ENCODE measurements around the gene FBXW9.
"Not testable (repeated sequence)": the region's sequence is repeated elsewhere in the genome, so short reads cannot be mapped to it uniquely, and the experiment has no call there.

The FBXW9 gene

DNA sequence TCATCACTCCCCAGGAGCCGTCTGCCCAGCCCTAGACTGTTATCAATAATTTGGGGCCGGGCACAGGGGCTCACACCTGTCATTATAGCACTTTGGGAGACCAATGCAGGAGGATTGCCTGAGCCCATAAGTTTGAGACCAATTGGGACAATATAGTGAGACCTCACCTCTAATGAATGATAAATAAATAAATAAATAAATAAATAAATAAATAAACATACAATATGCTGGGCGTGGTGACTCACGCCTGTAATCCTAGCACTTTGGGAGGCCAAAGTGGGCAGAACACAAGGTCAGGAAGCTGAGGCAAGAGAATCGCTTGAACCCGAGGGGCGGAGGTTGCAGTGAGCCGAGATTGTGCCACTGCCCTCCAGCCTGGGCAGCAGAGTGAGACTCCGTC, 16.9 kb upstream of the FBXW9 start:
- DNase-seq: not testable (repeated sequence)

DNA sequence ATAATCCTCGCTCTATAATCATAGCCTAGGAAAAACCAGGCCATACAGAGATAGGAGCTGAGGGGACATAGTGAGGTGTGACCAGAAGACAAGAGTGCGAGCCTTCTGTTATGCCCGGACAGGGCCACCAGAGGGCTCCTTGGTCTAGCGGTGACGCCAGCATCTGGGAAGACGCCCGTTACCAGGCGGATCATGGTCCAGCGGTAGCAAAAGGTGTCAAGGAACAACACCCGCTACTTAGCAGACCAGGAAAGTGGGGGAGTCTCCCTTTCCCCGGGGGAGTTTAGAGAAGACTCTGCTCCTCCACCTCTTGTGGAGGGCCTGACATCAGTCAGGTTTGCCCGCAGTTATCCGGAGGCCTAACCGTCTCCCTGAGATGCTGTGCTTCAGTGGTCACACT, 15.6 kb upstream of the FBXW9 start:
- not testable (repeated sequence) for DNase-seq

DNA sequence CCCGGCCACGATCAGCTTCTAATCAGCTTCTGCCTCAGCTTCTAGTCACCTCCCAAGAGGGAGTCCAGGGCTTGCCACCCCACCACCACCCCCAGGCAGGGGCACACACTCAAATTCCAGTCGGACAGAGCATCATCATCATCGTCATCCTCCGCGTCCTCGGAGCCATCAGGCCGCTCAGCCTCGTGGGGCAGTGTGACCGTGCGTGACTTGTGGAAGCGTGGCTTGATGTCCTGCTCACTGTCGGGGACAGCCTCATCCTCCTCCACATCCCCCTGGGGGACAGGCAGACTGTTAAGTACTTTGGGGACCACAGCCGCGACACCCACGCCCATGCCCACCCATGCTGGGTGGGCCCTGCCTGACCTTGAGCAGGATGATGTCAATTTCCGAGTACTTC, 14.8 kb upstream of the FBXW9 start:
- no peak for DNase-seq

DNA sequence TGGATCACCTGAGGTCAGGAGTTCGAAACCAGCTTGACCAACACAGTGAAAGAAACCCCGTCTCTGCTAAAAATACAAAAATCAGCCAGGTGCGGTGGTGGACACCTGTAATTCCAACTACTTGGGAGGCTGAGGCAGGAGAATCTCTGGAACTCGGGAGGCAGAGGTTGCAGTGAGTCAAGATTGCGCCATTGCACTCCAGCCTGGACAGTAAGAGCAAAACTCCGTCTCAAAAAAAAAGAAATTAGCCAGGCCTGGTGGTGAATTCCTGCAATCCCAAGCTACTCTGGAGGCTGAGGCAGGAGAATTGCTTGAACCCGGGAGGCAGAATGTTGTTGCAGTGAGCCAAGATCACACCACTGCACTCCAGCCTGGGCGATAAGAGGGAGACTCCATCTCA, 12.2 kb upstream of the FBXW9 start:
- no peak for DNase-seq

DNA sequence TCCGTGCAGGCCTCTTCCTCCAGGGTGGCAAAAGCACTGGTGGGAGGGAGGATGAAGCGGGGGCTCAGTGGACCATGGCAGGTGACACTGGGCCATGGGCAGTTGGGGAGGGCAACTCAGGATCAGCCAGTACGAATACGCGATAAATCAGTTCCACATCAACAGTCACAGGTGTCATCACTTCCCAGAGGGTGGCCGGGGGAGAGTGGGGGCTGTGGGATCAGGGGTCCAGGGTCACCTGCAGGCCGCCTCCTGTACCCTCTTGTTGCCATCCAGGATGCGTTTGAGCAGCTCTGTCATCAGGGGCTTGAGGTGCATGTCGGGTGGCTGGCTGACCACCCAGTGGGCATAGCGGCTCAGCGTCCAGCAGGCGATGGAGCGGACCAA, 9.9 kb upstream of the FBXW9 start:
- DNase-seq: no peak

DNA sequence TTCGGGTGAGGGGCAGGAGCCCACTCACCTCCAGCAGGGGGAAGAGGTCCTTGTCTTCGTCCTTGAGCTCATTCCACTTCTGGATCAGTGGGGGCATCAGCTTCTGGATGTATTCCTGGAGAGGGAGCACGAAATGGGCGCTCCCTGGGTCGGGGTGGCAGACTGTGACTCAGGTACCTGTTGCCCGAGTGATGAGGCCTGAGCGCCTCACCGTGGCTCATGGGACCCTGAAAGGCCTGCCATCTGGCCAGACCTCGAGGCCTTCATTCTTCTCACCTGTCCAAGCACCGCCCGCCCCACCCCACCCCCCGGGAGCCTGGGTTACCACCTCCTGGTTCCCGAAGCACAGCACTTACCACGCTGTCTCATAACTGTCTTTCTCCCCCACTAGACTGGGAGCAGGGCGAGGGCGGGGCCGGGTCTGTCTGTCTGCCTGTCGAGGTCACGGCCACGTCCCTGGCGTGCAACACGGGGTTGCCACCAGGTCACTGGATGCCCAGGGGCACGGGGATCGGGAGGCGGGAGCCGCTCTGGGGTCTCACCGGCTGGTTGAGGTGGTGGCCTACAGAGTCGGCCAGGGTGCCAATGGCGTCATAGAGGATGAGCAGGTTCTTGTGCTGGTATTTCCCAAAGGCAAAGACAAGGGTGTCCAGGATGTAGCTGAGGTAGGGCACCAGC, 9.4 kb upstream of the FBXW9 start:
- DNase-seq: no peak

DNA sequence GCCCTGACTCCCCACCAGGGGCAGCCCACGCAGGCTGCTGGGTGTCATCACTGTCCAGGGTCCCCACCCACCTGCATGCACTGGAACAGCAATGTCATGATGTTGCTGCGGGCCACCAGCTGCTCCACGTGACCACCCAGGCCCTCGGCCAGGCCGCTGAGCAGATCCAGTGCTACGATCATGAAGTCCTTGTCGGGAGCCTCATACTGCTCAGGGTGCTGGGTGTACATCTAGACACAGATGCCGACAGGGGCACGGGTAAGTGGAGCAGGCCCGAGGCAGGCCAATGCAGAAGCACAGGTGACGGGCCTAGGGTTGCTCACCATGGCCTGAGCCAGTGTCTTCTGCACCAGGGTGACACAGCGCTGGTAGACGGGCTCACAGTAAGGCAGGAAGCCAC, 8.7 kb upstream of the FBXW9 start:
- no peak for DNase-seq

DNA sequence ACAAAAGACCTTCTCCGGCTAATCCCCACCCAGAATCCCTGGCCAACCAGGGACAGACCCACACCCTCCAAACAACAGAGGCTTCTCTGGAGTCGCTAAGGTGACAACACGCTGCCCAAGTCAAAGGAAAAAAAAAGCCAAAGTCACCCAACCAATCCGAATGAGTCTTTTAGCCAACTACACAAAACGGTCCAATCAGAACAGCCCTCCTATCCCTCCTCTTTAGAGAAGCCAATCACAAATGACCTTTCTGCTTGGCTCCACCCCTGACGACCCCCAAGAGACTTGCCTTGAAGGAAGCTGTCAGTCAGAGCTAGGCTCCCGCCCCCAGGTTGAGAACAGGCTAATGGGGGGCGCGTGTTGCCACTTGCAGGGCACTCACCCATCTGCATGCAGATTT, 6.6 kb upstream of the FBXW9 start:
- DNase-seq: no peak

DNA sequence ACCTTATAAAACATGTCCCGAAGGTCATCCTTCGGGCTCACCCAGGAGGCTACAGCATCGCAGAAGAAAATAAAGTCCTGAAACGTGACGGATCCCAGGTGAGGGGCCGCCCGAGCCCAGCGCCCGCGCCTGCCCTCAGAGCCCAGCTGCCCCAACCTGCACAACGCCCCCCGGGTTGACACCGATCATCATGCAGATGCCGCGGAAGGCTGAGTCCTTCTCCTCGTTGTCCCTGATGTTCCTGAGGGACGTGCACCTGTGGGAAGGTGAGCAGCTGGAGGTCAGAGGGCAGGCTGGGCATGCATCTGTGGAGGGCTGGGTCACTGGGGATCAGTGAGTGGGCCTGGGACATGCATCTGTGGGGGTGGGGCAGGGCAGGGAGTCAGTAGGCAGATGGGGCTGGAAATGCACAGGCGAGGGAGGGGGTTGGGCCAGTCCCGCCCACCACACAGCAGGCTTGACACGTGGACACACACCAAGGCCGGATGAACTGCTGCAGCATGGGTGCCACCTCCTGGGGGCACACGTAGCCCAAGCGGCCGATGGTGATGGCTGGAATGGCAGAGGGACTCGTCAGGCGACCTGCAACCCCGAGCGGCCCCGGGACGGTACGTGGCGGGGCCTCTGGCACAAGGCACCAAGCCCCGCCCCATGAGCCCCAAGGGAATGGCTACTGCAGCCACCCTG, 5.3 kb upstream of the FBXW9 start:
- DNase-seq: no peak

DNA sequence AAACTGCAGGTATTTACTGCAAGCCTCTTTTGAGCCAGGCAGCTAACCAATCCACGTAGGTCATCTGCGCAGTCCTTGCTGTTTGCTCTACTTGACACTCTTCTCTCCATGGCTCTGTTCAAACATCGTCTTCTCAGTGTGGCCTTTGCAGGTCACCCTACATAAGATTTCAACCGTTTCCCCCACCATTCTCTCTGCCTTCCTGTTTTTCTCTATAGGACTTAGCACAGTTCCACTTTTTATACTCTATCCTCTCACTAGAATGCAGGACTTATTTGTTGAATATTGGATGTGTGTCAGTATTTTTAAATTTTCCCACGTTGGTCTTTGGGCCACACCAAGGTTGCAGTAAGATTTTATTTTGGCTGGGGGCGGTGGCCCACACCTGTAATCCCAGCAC, 1.7 kb upstream of the FBXW9 start:
- DNase-seq: no peak

DNA sequence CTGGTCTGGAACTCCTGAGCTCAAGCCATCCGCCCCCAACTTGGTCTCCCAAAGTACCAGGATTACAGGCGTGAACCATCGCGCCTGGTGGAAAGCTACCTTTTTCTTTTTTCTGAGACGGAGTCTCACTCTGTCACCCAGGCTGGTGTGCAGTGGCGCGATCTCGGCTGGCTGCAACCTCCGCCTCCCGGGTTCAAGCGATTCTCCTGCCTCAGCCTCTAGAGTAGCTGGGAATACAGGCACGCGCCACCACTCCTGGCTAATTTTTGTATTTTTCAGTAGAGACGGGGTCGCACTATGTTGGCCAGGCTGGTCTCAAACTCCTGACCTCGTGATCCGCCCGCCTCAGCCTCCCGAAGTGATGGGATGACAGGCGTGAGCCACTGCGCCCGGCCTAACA, 994 bp upstream of the FBXW9 start:
- DNase-seq: not testable (repeated sequence)

DNA sequence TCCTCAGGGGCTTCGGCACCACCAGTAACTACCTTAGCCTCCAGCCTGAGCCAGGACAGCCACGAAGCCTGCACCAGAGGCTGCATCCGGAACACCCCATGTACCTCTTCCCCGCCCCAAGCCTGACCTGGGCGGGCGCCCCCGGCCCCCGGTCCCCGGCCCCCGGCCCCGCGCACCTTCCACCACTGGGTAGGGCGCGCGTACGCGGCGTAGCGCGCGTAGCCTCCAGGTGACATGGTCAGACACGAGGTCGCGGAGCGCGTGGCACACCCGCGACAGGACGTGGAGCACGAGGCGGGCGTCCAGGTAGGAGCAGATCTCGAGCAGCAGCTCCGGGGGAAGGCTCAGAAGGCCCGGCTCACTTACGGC, 450 bp downstream of the FBXW9 start:
- DNase-seq: no peak

DNA sequence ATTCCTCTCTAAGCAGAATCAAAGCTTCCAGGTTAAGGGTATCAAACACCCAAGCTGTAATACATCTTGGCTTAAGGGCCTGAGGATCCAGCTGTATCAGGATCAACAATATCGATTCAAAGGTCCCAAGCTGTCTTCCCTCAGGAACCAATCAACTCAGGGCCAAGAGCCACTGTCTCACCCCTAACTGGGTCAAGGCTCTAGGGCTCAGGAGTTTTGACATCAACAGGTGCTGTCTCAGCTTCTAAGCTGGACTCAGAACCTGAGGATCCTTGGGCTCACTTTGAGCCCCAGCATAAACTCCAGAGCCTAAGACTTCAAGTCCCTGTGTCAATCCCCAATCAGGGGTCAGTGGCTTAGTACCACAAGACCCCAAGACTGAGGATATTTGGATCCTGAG, 917 bp downstream of the FBXW9 start:
- DNase-seq: no peak

DNA sequence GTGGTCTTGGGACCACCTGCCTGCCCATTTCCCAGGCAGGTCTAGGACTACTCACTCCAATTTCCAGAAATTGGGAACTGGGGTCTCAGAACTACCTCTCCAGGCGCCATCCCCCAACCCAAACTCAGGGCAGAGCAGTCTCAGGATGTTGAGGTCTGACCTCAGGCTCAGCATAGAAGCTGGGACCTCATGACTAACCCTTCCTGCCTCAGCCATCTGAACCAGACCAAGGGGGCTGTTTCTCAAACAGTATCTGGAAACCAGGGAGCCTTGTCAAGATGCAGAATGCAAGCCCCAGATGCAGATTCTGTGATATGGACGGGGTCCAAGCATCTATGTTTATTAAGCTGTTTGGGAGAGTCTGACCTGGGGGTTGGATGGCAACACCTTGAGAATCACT, 1.3 kb downstream of the FBXW9 start:
- peak; percentile 34 for DNase-seq

DNA sequence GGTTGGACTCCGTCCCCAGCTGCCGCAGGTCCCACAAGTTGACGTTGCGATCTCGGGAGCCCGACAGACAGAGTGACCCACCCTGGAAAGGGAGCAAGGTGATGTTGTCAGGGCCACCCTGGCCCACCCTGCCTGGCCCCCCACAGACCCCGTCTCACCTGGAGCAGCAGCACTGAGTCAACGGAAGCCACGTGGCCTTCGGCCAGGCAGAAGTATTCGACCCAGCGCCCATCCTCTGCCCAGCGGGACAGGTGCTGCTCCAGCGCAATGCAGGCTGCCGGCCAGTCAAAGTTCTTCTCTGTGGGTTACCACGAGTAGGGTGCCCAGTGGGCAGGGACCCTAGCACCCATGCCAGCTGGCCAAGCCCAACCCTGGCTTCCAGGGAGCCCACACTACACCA, 1.8 kb downstream of the FBXW9 start:
- no peak for DNase-seq

DNA sequence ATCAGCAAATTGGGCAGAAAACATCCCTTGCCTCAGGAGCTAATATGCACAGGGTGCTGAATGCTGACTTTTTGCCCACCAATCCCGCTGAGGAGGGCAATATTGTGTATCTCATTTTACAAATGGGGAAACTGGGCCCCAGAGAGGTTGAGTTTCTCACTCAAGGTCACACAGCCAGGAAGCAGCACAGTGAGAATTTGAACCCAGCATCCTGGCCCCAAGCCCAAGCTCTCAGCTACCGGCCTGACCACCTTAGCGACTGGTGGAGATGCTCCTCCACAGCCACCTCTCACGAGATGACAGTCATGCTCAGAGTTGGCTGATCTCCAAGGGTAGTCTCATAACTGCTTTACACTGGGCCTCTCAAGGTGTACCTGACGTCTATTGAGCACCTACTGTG, 3.5 kb downstream of the FBXW9 start:
- DNase-seq: no peak

DNA sequence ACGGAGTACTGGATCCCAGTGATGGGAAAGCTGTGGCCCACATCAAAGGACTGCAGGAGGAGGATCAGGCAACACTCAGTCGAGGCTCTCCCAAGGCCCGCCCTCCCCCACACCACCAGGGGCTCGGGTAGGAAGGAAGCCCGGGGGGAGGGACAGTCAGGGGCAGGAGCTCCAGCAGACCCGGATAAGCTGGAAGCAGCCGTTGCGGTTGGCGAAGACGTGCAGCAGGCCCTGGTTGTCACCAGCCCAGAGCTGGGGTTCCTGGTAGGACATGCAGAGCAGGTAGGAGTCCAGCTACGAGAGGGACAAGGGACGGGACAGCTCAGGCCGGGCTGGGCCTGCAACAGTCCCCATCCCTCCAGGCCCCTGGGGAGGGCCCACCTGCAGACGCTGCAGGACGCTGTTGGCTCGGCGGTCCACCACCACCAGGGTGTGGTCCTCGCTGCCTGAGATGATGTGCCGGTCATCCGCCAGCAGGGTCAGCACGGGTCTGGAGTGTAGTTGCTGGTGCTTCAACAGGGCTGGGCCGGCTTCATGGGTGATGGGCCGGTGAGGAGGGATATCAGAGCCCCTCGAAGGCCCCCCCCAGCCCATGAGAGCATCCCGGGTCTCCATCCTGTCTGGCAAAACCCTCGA, 6.7 kb downstream of the FBXW9 start:
- no peak for DNase-seq

DNA sequence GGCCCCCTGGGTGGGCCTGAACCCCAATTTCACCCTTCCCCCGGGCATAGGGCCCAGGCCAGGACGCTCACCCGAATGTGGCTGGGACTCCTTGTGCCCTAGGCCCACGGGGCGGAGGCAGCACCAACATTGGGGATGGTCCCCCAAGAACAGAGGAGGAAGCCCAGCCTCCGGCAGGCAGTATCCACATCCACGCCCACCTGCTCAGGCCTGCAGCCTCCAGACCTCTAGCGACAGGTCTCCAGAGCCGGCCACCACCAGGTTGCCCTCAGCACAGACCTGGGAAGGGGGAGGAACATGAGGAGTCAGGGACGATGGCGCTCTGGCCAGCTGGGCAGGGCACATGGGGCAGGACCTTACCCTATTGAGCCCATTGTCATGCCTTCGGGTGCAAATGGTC, 7.4 kb downstream of the FBXW9 start:
- DNase-seq: no peak

DNA sequence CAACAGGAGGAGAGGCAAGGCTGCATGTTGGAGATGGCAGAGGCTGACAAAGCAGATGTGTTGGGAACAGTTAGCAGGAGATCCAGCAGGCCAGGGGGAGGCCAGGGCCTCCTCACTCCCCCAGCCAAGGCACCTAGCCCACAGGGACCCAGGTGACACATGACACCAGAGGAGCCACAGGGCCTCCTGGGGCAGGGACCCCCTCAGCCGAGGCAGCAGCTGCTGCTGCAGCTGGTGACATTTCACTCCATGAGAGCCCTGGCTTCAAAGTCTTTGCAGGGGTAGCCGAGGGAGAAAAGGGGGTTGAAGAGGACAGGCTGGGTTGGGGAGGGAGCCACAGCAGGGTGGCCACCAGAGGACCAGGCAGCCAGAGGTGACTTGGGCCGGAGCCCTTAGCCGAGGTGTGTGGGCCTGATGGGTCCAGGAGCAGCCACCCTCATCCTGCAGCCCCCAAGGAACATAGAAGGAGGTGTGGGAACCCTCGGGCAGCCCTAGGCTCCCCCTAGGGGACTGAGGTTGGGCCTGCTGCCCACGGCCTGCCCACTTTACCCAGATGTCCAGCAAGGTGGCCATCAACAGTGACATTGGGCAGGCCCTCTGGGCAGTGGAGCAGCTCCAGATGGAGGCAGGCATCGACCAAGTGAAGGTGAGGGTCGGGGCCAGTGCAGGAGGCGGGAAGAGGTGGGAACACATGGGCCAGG, 8.8 kb downstream of the FBXW9 start, which contains the start of gene GNG14:
GNG14 (plus strand) TSS at position 503 of the 701 bp plus-strand sequence; CDS start at position 554, 51 bp downstream.
- no peak for DNase-seq

DNA sequence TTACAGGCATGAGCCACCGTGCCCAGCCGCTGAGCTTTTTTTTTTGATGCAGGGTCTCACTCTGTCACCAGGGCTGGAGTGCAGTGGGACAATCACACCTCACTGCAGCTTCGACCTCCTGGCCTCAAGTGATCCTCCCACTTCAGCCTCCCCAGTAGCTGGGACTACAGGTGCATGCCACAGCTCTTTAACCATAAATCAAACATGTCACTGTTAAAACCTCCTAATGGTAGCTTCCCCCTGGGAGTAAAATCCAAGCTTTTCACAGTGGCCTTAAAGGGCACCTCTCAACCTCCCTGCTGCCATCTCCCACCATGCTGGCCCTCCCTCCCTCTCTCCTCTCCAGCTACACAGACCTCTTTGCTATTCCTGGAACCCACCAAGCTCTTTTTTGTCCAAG, 10.6 kb downstream of the FBXW9 start:
- no peak for DNase-seq

DNA sequence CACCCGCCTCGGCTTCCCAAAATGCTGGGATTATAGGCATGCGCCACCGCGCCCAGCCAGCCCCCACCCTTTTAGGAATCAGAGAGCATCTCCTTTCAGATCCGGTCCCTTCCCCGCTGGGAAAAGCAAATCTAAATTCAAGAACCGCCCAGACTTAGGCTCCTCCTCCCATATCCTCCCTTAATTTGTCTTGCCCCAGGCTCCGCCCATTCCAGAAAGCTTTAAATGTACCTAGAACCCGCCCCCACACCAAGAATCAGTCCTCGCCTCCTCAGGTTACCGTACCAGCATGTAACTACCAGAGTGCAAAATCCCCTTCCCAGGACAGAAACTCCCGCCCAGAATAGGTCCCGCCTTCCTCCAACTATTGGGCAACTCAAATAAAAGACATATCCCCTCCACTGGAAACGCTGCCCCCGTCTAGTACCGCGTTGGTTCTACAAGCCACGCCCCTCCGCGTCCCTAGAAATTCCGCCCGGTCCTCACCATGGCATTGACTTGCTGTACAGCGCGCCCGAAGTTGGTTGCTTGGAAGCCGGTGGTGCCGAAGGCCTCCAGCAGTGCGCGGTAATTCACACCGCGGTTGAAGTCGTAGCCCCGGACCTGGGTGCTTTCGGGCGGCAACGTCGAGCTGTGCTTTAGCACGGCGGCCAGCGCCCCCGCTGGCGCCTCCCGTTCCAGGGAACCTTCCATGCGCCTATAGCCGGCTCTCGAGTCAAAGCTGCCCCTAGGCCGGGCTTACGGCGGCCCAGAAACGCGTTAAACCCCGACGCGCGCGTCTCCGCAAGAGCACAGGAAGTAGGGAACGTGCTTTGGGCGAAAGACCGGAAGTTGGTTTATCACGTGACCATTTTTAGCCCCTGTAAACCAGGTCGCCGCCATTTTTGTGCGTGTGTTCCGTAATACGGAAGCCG, 15.1 kb downstream of the FBXW9 start, which contains the start of gene DHPS:
DHPS (minus strand) TSS at position 807 of the 914 bp plus-strand sequence; CDS start at position 693, 114 bp downstream.
- DNase-seq: peak; percentile 86

DNA sequence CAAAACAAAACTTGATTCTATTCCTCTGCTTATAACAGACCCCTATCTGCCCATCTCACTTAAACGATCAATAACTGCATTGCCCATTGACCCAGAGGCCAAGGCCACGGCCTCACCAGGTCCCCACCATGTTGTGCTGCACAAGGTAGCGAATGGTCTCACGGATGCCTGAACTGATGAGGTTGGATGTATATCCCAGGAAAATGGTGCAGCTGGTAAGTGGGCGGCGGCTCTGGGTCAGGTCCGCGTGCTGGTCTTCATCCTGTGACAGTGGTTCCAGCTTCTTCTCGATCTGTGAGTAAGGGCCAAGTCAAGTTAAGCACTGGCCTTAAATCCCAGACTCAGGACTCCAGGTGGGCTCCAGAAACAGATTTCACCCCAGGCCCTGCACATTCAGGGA, 16.4 kb downstream of the FBXW9 start:
- no peak for DNase-seq

DNA sequence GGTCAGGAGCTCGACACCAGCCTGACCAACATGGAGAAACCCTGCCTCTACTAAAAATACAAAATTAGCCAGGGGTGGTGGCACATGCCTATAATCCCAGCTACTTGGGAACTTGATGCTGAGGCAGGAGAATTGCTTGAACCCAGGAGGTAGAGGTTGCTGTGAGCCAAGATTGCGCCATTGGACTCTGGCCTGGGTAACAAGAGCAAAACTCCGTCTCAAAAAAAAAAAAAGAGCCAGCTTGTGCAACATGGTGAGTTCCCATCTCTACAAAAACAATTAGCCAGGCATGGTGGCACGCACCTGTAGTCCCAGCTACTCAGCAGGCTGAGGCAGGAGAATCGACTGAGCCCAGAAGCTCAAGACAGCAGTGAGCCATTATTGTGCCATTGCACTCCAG, 18.4 kb downstream of the FBXW9 start:
- DNase-seq: not testable (repeated sequence)
